Stimulated activated naive CD8-positive, alpha-beta T cell treated with anti-CD3 and anti-CD28 coated beads, Interleukin-15, amount 100 ng/mL, for 72 hours (primary cell): ENCODE measurements around the gene OXA1L.

ENCODE experiments used
- ATAC-seq: fragments of 150-1000 bp; cut with Tn5 transposase; 2 replicates; pipeline ENCODE4 v1.10.0; 2021; ENCODE audit warnings: mild to moderate bottlenecking, moderate library complexity
- DNase-seq, 2 donors: peaks; one replicate each; pipeline ENCODE4 v3.0.0; 2021 to 2022
- H3K27ac Mint-ChIP-seq, 2 donors: one replicate each; pipeline ENCODE4 v1.8.0; 2022; ENCODE audit warnings: mild to moderate bottlenecking in 2 of 2, mixed read lengths in 2 of 2, moderate library complexity in 2 of 2
- H3K27me3 Mint-ChIP-seq: one replicate; pipeline ENCODE4 v1.8.0; 2022; ENCODE audit warnings: mixed read lengths
- H3K4me1 Mint-ChIP-seq: one replicate; pipeline ENCODE4 v1.8.0; 2022; ENCODE audit warnings: mild to moderate bottlenecking, mixed read lengths
- H3K4me3 Mint-ChIP-seq, 2 donors: one replicate each; pipeline ENCODE4 v1.8.0; 2022; ENCODE audit warnings: mild to moderate bottlenecking in 2 of 2, mixed read lengths in 2 of 2, moderate library complexity in 1 of 2
- H3K9me3 Mint-ChIP-seq, 2 donors: one replicate each; pipeline ENCODE4 v1.8.0; 2022; ENCODE audit warnings: mixed read lengths in 2 of 2

OXA1L gene

GRCh38 chr14:22822016-22822570, 55.6 kb downstream of the OXA1L start:
- peaks cover 45% of the 10 kb centered on the region for H3K4me1 Mint-ChIP-seq
- peak overlapping the region; percentile 25 to 85 for H3K27ac Mint-ChIP-seq
- no peaks in the 10 kb centered on the region for H3K9me3 Mint-ChIP-seq
- peak overlapping the region; percentile 74 to 83 for H3K4me3 Mint-ChIP-seq
- peak; percentile 3 for ATAC-seq
- peaks cover 32% of the 10 kb centered on the region for H3K27me3 Mint-ChIP-seq
- DNase-seq: no peak
